HG03565 (cell line): ENCODE data around the gene DTD2.
"Not testable (repeated sequence)": the region's sequence is repeated elsewhere in the genome, so short reads cannot be mapped to it uniquely, and the experiment has no call there.

Experiments
- ATAC-seq: cut with Tn5 transposase; IDR thresholded peaks from one replicate; pipeline ENCODE4 v1.9.1; 2021; ENCODE audit warnings: mild to moderate bottlenecking, moderate library complexity; ENCODE audit not compliant: unreplicated experiment

The DTD2 gene

DNA sequence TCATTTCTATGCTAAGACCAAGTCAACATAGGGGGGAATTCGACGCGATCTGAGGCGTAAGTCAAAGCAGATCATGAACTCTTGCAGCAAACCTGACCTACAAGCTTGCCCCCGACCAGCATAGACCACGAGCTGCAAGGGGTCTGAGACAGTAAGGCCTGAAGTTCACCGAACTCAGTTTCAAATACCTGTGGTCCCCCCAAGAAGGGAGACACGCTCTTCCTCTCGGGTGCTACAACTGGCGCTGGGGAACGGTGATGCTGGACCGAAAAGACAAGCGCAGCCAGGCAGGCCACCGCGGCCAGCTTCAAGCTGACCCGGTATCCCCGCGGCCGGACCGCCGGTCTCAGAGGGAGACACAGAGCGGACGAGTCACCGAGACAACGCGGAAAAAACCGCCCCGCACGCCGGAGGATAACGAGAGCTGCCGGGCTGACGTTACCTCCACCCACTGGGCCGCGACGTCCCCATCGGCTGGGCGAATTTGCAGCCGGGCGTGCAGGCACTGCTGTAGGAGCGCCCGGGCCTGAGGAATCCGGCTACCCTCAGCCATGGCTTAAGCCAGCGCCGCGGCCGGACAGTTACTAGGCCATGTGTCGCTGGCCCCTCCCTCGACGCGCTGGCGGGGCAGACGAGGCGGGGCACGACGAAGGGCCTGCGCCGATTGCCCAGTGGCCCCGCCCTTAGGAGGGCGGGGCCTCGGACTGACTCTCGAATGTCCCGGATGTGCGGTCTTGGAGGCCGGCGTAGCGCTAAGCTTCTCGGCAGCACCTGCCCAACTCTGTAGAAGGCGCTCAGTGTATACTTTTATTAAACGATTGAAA is at the start of gene DTD2:
Gene DTD2, minus strand, starts transcription at position 666 of the 824 bp plus-strand sequence. Its CDS starts 113 bp downstream, at position 553.
- ATAC-seq: peak; percentile 96

DNA sequence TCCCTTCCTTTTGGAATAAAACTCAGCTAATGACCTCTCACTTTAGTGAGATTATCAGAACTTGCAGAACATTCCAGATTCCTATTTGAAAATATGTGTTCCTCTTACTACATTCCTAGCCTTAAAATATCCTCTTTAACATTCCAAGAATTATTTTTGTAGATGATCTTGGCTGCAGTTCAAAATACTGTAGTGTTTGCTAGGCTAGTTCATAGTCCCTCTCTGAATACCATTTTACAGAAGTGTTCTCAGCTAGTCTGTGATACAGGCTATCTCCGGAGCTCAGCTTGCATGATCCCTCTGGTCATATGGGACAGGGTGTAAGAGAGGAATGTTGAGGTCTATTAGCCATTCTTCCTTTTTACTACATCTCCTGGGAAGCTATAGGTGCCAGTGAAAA is 48.1 kb upstream of the DTD2 start:
- no peak for ATAC-seq

DNA sequence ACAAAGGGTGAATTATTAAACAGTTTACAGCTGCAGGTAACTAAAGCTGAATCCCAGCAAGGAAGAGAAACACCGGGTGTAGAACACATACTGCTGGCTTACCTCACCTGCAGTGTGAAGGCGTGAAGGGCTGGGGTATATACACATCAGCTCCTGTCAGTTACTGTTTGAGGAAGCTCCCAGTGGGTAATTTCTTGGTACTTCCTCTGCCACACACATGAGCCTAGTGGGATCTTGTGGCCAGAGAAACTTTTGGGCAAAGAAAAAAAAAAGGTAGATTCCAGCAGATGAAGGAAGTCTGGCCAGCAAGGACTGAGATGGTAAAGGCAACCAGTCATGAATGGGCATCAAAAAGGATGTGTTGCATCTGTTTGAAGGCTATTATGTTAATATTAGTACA is 44.6 kb upstream of the DTD2 start:
- ATAC-seq: no peak

DNA sequence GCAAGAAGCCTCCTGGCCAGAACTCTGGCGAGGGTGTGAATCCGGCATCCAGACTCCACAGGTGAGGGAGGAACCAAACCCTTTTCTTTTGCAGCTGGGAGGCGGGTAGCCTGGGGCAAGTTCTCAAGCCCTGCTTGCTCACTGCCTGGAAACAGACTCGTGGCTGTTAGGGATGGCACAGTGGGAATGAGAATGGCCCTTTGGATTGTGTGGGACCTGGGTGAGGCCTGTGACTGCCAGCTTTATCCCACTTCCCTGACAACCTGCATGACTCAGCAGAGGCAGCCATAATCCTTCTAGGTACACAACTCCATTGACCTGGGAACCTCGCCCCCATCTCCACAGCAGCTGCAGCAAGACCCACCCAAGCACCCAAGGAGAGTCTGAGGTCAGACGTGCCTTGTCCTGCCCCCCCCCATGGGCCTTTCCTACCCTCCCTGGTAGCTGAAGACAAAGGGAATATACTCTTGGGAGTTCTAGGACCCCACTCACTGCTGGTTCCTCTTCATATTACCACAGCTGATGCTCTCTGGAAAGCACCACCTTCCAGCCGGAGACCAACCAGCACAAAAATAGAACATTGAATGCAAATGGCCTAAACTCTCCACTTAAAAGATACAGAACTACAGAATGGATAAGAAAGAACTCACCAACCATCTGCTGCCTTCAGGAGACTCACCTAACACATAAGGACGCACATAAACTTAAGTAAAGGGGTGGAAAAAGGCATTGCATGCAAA is 35.6 kb upstream of the DTD2 start:
- ATAC-seq: no peak

DNA sequence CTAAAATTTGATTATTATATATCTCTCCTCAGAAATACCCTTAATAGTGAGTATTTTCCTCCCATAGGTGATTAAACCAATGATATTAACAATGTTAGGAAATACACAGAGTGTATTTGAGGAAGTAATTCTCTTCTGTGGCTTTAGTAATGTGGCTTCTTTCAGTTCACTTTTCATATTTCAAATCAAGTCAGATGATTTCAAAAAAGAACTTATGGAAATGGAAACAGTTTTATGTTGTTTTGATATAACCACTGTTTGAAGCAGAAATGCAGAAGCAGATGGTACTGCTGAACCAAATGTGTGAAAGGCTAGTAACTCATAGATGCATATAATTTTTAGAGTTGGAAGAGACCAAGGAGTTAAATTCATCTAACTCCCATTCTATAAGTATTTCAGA is 32.4 kb upstream of the DTD2 start:
- peak; percentile 58 for ATAC-seq

DNA sequence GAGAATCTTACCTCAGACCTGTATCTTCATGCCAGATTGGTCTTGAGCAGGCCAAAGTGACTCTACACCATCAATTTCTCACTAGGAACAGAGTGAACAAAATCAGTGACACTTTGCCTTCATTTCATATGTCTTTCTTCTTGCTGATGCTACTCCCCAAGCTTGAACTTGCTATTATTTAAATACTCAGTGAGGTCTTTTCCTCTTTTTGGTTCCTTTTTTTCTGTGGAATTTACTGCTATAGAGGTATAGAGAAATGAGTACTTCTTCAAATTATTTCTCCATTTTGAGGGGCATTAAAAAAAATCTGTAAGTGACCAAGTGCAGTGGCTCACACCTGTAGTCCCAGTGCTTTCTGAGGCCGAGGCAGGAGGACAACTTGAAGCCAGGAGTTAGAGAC is 30.6 kb upstream of the DTD2 start, which contains the start of gene GPR33:
Gene GPR33, minus strand, starts transcription at position 154 of the 400 bp plus-strand sequence. CDS start 4,074 bp downstream, outside the sequence.
- no peak for ATAC-seq

DNA sequence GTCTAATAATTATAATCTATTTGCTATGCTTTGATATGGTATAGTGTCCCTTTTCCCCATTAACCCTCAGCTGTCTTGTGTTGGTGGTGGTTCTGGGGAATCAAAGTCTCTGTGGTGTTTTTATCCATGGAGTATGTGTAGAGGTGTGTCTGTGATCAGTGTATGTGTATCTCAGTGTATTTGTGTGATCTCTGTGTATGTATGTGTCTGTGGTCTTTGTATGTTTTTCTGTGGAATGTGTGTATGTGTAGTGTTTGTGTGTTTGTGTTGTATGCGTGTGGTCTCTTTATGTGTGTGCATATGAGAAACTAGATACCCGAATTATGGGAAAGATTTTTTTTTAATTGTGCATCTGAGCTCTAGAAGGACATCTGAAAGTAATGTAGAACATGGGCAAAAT is 29.5 kb upstream of the DTD2 start:
- ATAC-seq: no peak

DNA sequence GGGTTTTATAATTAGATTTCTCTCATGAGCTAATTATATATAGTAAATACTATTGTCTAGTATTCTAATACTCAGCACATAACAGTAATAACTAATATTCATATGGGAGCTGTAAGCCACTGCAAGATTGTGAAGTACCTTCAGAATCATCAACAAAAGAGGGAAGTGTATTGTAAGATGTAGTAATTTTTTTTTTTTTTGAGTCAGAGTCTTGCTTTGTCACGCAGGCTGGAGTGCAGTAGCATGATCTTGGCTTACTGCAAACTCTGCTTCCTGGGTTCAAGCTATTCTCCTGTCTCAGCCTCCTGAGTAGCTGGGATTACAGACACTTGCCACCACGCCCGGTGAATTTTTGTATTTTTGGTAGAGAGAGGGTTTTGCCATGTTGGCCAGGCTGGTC is 27.4 kb upstream of the DTD2 start:
- no peak for ATAC-seq

DNA sequence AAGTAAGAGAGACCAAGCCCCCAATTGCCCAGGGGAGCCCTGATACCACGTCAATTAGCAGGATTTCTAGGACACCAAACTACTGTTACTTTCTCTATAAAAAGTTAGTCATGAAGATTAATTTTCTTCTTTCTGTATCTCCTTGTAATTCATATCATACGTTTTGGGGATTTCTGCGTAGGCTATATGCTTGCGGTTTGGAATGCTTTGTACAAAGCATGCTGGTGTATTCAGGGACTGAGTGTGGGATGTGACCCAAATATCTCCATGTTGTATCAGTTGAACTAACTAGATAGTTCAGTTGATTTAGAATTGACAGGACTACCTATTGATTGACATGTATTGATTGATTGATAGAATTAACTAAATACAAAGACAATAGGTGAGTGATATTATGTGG is 22.9 kb upstream of the DTD2 start:
- ATAC-seq: no peak

DNA sequence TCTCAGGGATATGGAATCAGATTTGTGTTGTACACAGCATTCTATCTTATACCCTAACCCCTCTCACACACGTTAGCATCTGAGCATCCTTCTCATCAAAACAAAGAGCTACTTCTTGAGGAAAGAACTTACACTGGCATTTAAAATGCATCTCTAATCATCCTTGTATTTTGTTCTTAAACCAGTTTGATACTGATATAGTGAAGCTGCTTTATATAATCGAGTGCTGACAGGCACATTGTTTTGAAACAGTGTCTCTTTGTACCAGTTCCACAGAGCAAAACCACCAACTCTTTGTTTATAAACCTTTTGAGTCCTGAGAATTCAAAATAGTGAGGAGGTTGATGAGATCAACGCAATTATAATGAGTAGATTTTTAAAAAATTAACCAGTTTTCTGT is 21.7 kb upstream of the DTD2 start:
- no peak for ATAC-seq

DNA sequence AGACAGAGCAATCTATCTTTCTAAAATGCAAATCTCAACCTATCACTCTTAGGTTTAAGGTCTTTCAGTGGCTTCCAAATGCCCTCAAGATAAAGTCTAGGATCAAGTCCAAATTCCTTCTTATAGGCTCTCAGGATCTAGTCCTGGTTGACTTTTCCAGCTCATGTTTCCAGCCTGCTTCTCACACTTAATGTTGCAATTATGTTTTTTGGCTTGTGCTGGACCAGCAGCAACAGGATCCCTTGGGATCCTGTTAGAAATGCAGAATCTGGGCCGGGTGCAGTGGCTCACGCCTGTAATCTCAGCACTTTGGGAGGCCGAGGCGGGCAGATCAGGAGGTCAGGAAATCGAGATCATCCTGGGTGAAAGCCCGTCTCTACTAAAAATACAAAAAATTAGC is 19.9 kb upstream of the DTD2 start:
- ATAC-seq: no peak

DNA sequence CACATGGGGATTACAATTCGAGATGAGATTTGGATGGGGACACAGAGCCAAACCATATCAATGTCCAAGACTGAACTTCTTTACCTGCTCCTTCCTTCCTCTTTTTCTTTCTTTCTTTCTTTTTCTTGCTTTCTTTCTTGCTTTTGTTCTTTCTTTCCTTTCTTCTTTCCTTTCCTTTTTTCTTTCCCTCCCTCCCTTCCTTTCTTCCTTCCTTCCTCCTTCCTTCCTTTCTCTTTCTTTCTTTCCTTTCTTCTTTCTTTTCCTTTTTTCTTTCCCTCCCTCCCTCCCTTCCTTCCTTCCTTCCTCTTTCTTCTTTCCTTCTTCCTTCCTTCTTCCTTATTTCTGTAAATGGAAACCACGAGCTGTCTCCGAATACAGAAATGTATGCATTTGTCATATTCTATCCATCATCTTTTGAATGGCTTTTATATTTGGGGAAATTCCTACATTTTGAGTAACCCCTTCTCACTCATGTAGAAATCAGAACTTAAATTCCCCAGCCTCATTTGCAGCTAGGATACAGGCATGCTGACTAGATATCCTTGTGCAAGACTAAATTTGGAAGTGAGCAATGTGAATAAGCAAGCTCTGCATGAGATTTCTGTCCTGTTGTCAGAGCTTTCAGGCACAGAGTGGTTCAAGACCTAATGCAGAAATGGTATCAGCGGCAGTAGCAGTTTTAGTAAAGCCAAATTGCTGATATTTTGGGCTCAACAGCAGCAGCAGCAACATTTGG is 19.0 kb upstream of the DTD2 start:
- ATAC-seq: no peak

DNA sequence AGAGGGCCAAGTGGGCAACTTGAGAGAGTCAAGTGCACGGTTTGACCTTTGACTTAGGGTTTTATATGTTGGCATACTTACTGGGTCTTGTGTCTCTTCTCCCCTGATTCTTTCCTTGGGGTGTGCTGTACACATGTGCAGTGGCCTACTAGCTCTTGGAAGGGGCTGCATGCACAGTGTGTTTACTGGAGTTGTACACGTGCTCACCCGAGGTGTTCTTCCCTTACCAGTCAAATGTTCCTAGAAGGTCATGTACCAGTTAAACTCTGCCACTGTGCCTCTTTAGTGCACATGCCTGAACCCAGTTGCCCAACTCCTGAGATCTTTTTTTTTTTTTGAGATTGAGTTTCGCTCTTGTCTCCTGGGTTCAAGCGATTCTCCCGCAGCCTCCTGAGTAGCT is 9.2 kb upstream of the DTD2 start:
- no peak for ATAC-seq

DNA sequence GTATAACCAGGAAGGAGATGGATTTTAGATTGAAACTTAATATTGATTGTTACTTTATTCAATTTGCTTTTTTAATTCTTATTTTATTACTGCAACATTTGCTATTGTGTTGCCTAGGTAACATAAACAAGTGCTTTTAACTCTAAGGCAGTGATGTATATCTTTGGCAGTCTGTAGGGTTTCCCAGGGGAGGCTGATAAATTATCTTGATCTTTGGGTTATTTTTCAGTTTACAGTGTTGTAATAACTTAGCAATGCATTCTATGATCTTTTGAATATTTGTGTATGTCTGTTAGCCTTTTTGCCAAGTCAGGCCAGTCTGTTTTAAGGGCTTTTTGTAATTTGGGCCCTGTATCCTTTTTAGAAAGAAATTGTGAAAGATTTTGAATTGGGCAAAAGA is 7.8 kb upstream of the DTD2 start:
- no peak for ATAC-seq

DNA sequence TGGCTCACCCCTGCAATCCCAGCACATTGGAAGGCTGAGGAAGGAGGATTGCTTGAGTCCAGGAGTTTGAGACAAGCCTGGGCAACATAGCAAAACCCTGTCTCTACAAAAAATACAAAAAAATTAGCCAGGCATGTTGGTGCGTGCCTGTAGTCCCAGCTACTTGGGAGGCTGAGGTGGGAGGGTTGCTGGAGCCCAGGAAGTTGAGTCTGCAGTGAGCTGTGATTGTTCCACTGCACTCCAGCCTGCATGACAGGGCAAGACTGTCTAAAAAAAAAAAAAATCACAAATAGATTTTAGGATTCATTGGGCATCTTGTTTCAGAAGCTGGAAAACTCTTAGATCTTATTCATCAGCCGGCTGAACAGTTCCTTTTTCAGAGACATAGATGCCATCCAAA is 5.1 kb upstream of the DTD2 start:
- not testable (repeated sequence) for ATAC-seq

DNA sequence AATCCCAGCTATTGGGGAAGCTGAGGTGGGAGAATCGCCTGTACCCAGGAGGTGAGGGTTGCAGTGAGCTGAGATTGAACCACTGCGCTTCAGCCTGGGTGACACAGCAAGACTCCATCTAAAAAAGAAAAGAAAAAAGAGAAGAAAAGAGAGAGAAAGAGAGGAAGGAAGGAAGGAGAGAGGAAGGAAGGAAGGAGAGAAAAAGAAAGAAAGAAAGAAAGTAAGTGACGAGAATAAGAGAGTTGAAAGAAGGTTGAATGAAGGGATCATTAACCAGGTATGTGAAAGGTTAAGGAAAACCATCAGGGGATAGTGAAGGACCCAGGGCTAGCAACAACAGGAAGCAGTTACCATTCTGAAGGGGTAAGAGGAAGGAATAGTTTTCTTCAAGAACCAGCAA is 4.2 kb upstream of the DTD2 start:
- no peak for ATAC-seq

DNA sequence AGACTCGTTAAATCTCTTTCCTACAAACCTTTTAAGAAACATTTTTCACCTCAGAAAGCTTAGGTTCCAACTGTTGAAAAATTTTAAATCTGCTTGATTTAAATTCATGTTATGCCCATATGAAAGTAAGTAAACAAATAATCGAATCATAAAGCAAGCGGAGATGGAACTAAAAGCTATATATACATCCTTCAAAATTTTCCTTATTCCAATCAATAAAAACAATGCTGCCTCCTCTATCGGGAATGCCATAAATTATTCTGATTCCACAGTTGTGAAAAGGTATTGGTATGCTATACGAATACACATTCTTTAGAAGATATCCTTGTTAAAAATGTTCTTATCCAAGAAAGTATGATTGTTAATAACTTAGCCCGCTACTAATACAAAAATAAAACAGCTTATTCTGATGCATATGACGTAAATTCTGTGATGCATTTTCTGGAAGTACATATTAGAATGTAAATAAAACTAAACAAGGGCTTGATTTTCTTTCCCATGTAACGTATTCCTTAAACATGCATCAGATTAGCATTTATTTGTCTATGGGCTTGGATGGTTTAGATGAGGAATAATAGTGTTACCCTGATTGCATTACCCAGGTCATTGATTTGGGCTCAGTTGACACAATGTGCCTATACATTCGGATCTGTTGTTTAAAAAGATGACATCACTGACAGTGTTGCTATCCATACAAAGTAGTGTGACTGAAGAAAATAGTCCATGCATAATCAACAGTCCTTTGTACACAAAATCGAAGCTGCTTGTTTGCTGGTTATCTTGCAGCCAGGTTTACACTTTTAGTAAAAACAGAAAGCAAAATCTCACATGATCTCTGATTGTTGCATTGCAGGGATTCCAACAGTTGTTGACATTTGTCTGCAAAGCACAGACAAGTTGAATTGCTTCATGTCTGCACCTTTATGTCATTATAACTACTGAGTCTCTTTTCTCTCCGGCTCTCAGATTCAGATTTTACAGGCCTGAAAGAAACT is 656 bp upstream of the DTD2 start:
- ATAC-seq: no peak

DNA sequence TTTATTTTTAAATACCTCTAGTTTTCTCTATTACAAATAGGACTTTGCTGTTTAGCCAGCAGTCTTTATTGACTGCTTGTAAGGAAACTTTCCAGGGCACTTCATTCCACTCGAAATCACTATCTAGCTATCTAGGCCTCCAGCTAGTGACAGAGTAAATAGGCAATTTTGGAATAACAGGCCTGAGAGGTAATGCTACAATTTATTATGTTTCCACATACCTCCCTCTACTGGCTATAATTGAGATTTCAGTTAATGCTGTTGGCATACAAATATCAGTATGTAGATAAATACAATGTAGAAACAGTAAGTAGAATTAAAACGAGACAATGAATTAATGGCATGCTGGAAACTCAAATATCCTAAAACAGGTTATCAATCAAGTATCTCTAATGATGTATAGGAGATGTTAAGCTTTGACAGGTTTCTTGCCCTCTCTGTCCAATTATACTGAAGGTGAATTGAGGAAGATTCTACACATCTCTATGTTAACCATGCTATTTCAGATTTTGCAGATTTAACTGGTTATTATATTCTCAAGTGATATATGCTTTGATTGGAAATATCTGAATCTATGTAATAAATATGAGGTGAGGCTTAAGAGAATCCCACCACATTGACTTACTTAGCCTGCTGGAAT is 7.2 kb downstream of the DTD2 start:
- no peak for ATAC-seq

DNA sequence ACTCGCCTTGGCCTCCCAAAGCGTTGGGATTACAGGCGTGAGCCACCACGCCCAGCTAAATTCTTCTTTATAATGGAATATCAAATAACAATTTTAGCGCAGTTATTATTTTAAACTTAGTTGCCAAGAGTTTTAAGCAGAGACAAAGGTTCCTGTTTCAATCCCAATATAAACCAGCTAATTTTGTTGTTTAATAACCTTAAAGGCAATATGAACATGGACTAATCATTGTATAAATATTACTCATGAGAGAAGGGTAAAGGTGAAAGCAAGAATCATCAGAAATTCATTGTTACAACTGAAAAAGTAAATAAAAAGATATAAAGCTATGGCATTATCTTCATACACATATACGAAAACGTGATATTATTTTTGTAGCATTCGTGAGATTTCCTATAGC is 8.2 kb downstream of the DTD2 start:
- no peak for ATAC-seq

DNA sequence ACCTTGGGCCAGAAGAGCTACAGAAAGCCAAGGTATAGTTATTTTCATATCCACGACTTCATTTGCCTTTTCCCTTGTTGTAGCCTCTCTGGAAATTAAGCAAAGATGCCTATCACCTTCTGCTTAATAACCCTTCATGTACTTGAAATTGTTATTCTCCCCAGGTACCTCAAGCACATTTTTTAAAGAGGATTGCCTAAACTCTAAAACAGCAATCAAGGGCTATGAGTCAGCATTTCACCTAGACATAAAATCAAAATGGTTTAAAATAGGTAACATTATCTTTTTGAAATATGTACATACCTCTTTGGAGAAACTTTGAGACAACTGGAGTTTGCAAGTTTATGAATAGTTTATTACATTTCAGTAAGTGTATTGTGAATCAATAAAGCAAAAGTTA is 11.6 kb downstream of the DTD2 start:
- no peak for ATAC-seq
